K562 (cell line): Measurements from ENCODE around the gene SYNJ2. TPM values are rescaled to one million over a fixed set of nuclear protein-coding genes. Genes with fewer than 3 reads are reported as not detected.
"Not testable (repeated sequence)": the region's sequence is repeated elsewhere in the genome, so short reads cannot be mapped to it uniquely, and the experiment has no call there.

Experiments
- ATAC-seq: fragments of 200-7000 bp; cut with Tn5 transposase; 3 replicates; pipeline ENCODE4 v1.9.1; 2020; ENCODE audit warnings: moderate library complexity
- BruUV-seq: library from RNA; stranded (reverse); fragments of 400-500 nt; replicated peaks from 2 replicates; lab custom pipeline; 2021; lab: Mats Ljungman, UMichigan
- CTCF ChIA-PET: fragments of 300-600 bp; formaldehyde crosslinking; extraction: SDS; loops from one replicate; lab custom pipeline; 2021; ENCODE audit warnings: low intra/inter-chr PET ratio; lab: Yijun Ruan, JAX
- POLR2A ChIA-PET: fragments of 300-600, 350-650 bp; sonication (Branson Sonifier 250); formaldehyde crosslinking; extraction: SDS; loops from one replicate; lab custom pipeline; 2021; ENCODE audit warnings: antibody characterized with exemption, inconsistent platforms; lab: Yijun Ruan, JAX
- DNase-seq, 4 experiments: peaks; one replicate each; pipeline versions ENCODE4 v3.0.0 to v3.0.0-alpha.2; 2011 to 2018; ENCODE audit warnings: low spot score in 3 of 4, mixed read lengths in 3 of 4; ENCODE audit errors: extremely low read depth in 1 of 4
- FAIRE-seq: peaks from 2 replicates; lab custom pipeline; 2011; peaks lifted over from hg19 to GRCh38; lab: Jason Lieb, UNC
- H2AFZ ChIP-seq: 2 replicates; pipeline ENCODE4 v1.6.0; 2011; ENCODE audit warnings: low read depth, low read length, control low read depth, inconsistent platforms
- H3K27ac ChIP-seq: fragments of 200-600 bp; 3 replicates; pipeline ENCODE4 v1.8.0; 2011; ENCODE audit warnings: low read depth, mild to moderate bottlenecking, control low read depth, inconsistent platforms, low read length, moderate library complexity, mixed read lengths; ENCODE audit errors: extremely low read depth
- H3K27me3 ChIP-seq, 2 experiments: fragments of 300-600 bp in 1 of 2; 2 replicates in 1 of 2; 3 replicates in 1 of 2; pipeline versions ENCODE4 v1.6.0 to v1.8.0; 2011; ENCODE audit warnings: inconsistent platforms in 2 of 2, low read length in 2 of 2, mild to moderate bottlenecking in 1 of 2, mixed read lengths in 1 of 2, moderate library complexity in 1 of 2; ENCODE audit not compliant: control insufficient read depth in 2 of 2, insufficient read depth in 2 of 2
- H3K36me3 ChIP-seq: fragments of 300-600 bp; 3 replicates; pipeline ENCODE4 v1.8.0; 2011; ENCODE audit warnings: mild to moderate bottlenecking, low read length, inconsistent platforms; ENCODE audit not compliant: control insufficient read depth, insufficient read depth
- H3K4me1 ChIP-seq, 2 experiments: fragments of 200-600 bp in 1 of 2; replicated peaks in 1 of 2; 2 replicates in 1 of 2; 3 replicates in 1 of 2; pipeline versions ENCODE4 v1.5.1 to v1.8.0; 2011; ENCODE audit warnings: inconsistent platforms in 2 of 2, low read length in 2 of 2, mild to moderate bottlenecking in 1 of 2, mixed read lengths in 1 of 2, moderate library complexity in 1 of 2; ENCODE audit not compliant: control insufficient read depth in 2 of 2, insufficient read depth in 2 of 2
- H3K4me2 ChIP-seq: 2 replicates; pipeline ENCODE4 v1.6.1; 2011; ENCODE audit warnings: low read length, control low read depth, inconsistent platforms, mixed read lengths; ENCODE audit not compliant: insufficient read depth
- H3K4me3 ChIP-seq: fragments of 200-600 bp; sonication (generic), shearing (Covaris generic); 2 replicates; pipeline ENCODE4 v1.5.1; 2016; ENCODE audit warnings: control low read depth, inconsistent platforms
- H3K79me2 ChIP-seq: fragments of 200-600 bp; 3 replicates; pipeline ENCODE4 v1.8.0; 2011; ENCODE audit warnings: low read length, inconsistent platforms; ENCODE audit not compliant: control insufficient read depth, insufficient read depth
- H3K9ac ChIP-seq, 2 experiments: 2 replicates each; pipeline versions ENCODE4 v1.6.0 to v1.6.1; 2011; ENCODE audit warnings: low read depth in 2 of 2, low read length in 2 of 2, control low read depth in 1 of 2, inconsistent platforms in 1 of 2, mild to moderate bottlenecking in 1 of 2, mixed read lengths in 1 of 2; ENCODE audit not compliant: insufficient read depth in 1 of 2
- H3K9me1 ChIP-seq: one replicate; pipeline ENCODE4 v1.6.0; 2011; ENCODE audit warnings: inconsistent platforms, mild to moderate bottlenecking, low read length, moderate library complexity; ENCODE audit not compliant: control insufficient read depth, insufficient read depth
- H3K9me3 ChIP-seq: replicated peaks from 2 replicates; pipeline ENCODE4 v1.5.1; 2011; ENCODE audit warnings: low read depth, low read length, inconsistent platforms; ENCODE audit not compliant: control insufficient read depth, insufficient read depth
- H4K20me1 ChIP-seq: replicated peaks from 2 replicates; pipeline ENCODE4 v1.6.1; 2011; ENCODE audit warnings: low read length, inconsistent platforms, mixed read lengths; ENCODE audit not compliant: control insufficient read depth, insufficient read depth
- FOXJ3 ChIP-seq: sonication (generic); formaldehyde crosslinking; IDR thresholded peaks from 2 replicates; pipeline ENCODE4 v1.4.0; 2020; ENCODE audit warnings: mild to moderate bottlenecking, missing genetic modification reagents
- WGBS: fragments of 100-300 bp; shearing (Covaris generic); methylation state at CpG from one replicate; pipeline ENCODE4 v1.1.6; 2016; ENCODE audit warnings: low coverage, mixed read lengths; ENCODE audit not compliant: insufficient coverage; ENCODE audit errors: missing lambda C conversion rate; 5-methylcytosine and 5-hydroxymethylcytosine counted together
- in situ Hi-C: fragments of 300-500 bp; cut with MboI; formaldehyde crosslinking; loops from 4 replicates; pipeline ENCODE4 v1.15.0; 2018; ENCODE audit warnings: inconsistent platforms, mixed read lengths
- intact Hi-C: fragments of 100-400 bp; cut with micrococcal nuclease; formaldehyde crosslinking; loops from 2 replicates; pipeline ENCODE4 v1.14.2; 2022
- polyA plus RNA-seq, 8 experiments: library from polyadenylated mRNA; depleted of rRNA in 4 of 8; stranded (reverse) in 5 of 8; unstranded in 3 of 8; fragments of >200 nt; fragmentation: Nextera tagmentation in 2 of 8; fragmentation: Illumina TruSeq in 1 of 8; extraction: Ambion mirVana in 2 of 8; extraction: Trizol in 1 of 8; gene quantifications; 2 replicates each; pipeline versions ENCODE4 v1.2.1 to v1.2.3, GENCODE V29; 2011 to 2014; ENCODE audit warnings: inconsistent platforms in 1 of 8, missing spikeins in 1 of 8
- total RNA-seq, 7 experiments: library from RNA; depleted of rRNA in 6 of 7; stranded (reverse); fragments of >200 nt in 6 of 7; fragmentation: Illumina TruSeq in 2 of 7; extraction: Trizol in 2 of 7; gene quantifications; 2 replicates each; pipeline versions ENCODE4 v1.2.1 to v1.2.3, GENCODE V29; 2011 to 2021; ENCODE audit warnings: low replicate concordance in 1 of 7

SYNJ2 gene
- total and polyA plus RNA-seq, 9 of the 15 experiments (the other 6 are each of a cell fraction or from before 2014, with no cell fraction given) = 3.0 to 27.7 (median 17.8) TPM

DNA sequence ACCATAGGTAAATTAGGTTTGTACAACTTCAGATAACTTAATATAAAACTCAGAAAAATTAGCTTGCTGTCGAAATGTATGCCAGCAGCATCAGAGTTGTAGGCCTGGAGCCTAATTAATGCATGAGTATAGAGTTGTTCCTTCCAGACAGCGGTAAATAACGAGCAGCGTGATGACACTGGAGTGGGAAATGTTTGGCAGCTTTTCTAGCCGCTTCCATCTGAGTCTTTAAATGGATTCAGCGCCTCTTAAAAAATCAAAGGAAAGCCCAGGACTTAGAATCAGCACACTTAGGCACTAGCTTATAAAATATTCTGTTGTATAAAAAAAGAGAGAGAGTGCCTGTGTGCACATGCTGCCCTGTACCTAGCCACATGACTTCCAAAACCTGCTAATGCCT, 43.7 kb upstream of the SYNJ2 start:
- 95% methylated on average over 6 of the region's 6 CpGs for WGBS

DNA sequence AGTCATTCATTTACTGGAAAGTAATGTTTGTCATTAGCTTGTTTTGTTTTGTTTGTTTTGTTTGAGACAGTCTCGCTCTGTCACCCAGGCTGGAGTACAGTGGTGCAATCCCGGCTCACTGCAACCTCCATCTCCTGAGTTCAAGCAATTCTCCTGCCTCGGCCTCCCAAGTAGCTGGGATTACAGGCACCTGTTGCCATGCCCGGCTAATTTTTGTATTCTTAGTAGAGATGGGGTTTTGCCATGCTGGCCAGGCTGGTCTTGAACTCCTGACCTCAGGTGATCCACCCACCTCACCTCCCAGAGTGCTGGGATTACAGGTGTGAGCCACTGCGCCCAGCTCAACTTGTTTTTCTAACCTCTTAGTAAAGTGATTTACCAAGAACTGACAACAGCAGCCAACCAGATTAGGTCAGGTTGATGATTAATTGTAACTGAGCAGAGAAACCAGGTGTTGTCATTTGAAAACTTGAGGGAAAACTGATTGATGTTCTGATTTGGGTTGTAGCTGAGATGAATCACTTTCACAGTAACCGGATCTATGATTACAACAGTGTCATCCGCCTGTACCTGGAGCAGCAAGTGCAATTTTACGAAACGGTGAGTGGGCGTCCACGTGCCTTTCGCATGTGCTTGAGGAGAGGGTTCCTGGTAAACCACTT, 41.2 kb upstream of the SYNJ2 start:
- H3K4me2 ChIP-seq, H3K27ac ChIP-seq, POLR2A ChIA-PET, BruUV-seq, CTCF ChIA-PET, DNase-seq, FAIRE-seq, ATAC-seq, H3K27me3 ChIP-seq, H3K79me2 ChIP-seq, in situ Hi-C loops, H3K9ac ChIP-seq, H4K20me1 ChIP-seq, H2AFZ ChIP-seq, H3K4me1 ChIP-seq, H3K4me3 ChIP-seq, H3K9me1 ChIP-seq, H3K9me3 ChIP-seq: not testable (repeated sequence)
- peaks cover 96% of the 10 kb centered on the region for H3K36me3 ChIP-seq
- 92% methylated on average over 12 of the region's 12 CpGs for WGBS
- intact Hi-C loops = loop anchor here (10.0 kb wide), 1 partner anchor 626 kb away; no protein-coding TSS in a partner anchor

More for the DNA sequence above, 43.7 kb upstream of the SYNJ2 start:
- Histone ChIP-seq H3K9ac (no peak overlapping the region), H3K27ac (no peak overlapping the region), H3K36me3 (peaks cover 98% of the 10 kb centered on the region), H3K27me3 (no peaks in the 10 kb centered on the region), H2AFZ (no peak overlapping the region), H3K9me3 (no peaks in the 10 kb centered on the region), H4K20me1 (no peaks in the 10 kb centered on the region), H3K4me2 (no peak overlapping the region), H3K4me3 (no peak overlapping the region), H3K4me1 (no peaks in the 10 kb centered on the region), H3K79me2 (no peaks in the 10 kb centered on the region), H3K9me1 (no peaks in the 10 kb centered on the region)
- intact Hi-C loops = no loop called here
- TF ChIP-seq FOXJ3 (CRISPR knock-in tag) = no peak
- ChIA-PET CTCF (no interaction called here), POLR2A (interaction anchor here (0.6 to 1.9 kb wide), 2 partner anchors 9 to 95 kb away, joined by 3 to 6 read pairs; no protein-coding TSS in a partner anchor)
- DNase-seq (no peak), ATAC-seq (no peak), FAIRE-seq (no peak)
- TSS peak; percentile 5 for BruUV-seq
- in situ Hi-C loops = no loop called here
